Stimulated activated CD8-positive, alpha-beta memory T cell treated with anti-CD3 and anti-CD28 coated beads, Interleukin-12 subunit alpha, Interleukin-12 subunit beta, amount 100 ng/mL, for 24 hours (primary cell): ENCODE results near the gene TM4SF4.

Source experiments
- DNase-seq: peaks from one replicate; pipeline ENCODE4 v3.0.0-alpha.2; 2020; ENCODE audit errors: extremely low read depth

The TM4SF4 gene

DNA sequence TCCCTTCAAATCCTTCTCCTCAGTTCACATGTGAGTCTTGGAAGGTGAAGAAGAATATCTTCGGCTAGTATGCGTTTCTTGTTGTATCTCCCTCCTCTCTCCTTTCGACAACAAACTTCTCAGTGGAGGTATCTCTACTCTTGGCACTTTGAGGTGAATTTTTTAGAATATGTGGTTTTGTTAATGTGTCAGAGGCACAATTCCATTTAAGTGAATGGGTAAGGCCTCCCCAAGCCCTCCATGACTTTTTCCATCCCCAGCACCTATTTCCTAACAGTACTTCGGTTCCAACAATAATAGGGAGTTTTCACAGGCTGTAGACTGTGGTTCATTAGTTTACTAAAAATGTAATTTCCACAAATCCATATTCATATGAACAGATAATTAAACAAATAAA lies 74.2 kb downstream of the TM4SF4 start:
- DNase-seq: no peak

GRCh38 chr3:149551500-149551899 lies 77.0 kb downstream of the TM4SF4 start:
- no peak for DNase-seq

DNA sequence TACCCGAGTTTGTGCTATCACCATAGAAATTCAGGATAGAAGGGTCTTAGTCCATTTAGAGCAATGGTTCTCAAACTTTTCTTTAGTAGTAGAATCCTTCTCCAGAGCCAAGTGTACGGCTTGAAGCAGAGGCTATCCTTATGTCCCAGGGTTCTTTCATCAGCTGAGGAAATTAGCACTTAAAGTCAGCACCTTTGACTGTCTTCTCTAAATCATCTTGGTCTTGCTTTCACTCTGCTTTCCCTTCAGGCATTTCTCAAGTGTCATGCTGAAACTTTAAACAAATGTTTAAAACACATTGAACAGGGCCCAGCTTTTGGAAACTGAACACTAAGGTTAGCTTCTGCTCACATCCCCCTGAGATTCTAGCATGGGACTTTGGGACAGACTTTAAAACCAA lies 78.2 kb downstream of the TM4SF4 start:
- no peak for DNase-seq
